Thoracic aorta (tissue), 2 donors: ENCODE measurements around the gene STRA6. TPM values are rescaled to one million over a fixed set of nuclear protein-coding genes. Genes with fewer than 3 reads are reported as not detected.

Source experiments
- ATAC-seq: fragments of 150-250 bp; one replicate; pipeline ENCODE4 v1.8.0; 2017; ENCODE audit warnings: low read depth; ENCODE audit not compliant: insufficient number of reproducible peaks, low FRiP score
- DNase-seq: peaks from one replicate; pipeline ENCODE4 v3.0.0-alpha.2; 2020; ENCODE audit warnings: low spot score
- H3K27ac ChIP-seq, 2 donors: fragments of 200-600 bp; sonication (generic); 1 replicate in 1 of 2; 2 replicates in 1 of 2; pipeline ENCODE4 v1.5.1; 2016; ENCODE audit warnings: mild to moderate bottlenecking in 2 of 2, moderate library complexity in 2 of 2
- H3K27me3 ChIP-seq: fragments of 200-600 bp; sonication (generic); replicated peaks from 2 replicates; pipeline ENCODE4 v1.6.0; 2016; ENCODE audit warnings: mild to moderate bottlenecking; ENCODE audit not compliant: insufficient read depth
- H3K36me3 ChIP-seq: fragments of 200-600 bp; sonication (generic); one replicate; pipeline ENCODE4 v1.5.1; 2016
- H3K4me1 ChIP-seq, 2 donors: fragments of 200-600 bp; sonication (generic); 1 replicate in 1 of 2; 2 replicates in 1 of 2; pipeline versions ENCODE4 v1.5.1 to v1.6.0; 2016; ENCODE audit warnings: low read depth in 2 of 2, mild to moderate bottlenecking in 1 of 2; ENCODE audit not compliant: control insufficient read depth in 1 of 2
- H3K4me3 ChIP-seq: fragments of 200-600 bp; sonication (generic); 2 replicates; pipeline ENCODE4 v1.5.1; 2016; ENCODE audit warnings: mild to moderate bottlenecking
- H3K9me3 ChIP-seq: fragments of 200-600 bp; sonication (generic); 2 replicates; pipeline ENCODE4 v1.5.1; 2016
- total RNA-seq, 2 donors: library from RNA; depleted of rRNA; stranded (reverse); fragments of >200 nt; gene quantifications; one replicate each; pipeline versions ENCODE4 v1.1.0 to v1.2.3, GENCODE V29; 2016
- TF ChIP-seq, protein P1 (sequence below): fragments of 200-600 bp; sonication (generic); IDR thresholded peaks from one replicate; pipeline ENCODE4 v1.5.1; 2019; ENCODE audit warnings: antibody characterized with exemption

STRA6 gene
- total RNA-seq, 2 donors from 2014 or later, result 0.28 TPM; not detected in 1

DNA sequence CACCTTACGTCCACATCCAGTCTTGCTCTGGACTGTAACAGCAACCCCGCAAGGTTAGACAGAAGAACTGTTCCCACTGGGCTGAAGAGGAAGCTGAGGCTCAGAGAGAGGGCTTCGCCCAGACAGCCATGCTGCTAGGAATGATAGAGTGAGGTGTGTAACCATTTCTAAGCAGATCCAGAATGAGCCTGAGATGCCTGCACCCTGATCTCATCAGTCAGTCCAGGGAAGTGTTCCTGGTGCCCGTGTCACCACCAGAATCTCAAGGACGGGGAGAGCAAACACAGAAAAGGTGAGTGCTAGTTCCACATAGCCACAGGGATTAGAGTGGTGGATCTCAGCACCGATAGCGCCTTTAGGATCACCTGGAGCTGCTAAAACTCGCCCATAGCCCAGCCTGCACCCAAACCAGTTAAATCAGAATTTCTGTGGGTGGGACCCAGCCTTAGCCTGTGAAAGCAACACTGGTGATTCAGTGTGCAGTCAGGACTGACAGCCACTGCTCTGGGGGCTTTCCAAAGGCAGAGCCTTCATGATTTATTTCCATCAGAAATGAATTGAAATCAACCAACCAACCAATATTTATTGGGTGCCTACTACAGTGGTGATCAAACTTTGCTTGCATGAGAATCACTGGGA lies 16.8 kb downstream of the STRA6 start:
- no peak overlapping the region for H3K27ac ChIP-seq
- no peak for DNase-seq
- H3K27me3 ChIP-seq, result no peaks in the 10 kb centered on the region
- no peaks in the 10 kb centered on the region for H3K9me3 ChIP-seq
- ATAC-seq, result no peak
- TF ChIP-seq, protein P1, sequence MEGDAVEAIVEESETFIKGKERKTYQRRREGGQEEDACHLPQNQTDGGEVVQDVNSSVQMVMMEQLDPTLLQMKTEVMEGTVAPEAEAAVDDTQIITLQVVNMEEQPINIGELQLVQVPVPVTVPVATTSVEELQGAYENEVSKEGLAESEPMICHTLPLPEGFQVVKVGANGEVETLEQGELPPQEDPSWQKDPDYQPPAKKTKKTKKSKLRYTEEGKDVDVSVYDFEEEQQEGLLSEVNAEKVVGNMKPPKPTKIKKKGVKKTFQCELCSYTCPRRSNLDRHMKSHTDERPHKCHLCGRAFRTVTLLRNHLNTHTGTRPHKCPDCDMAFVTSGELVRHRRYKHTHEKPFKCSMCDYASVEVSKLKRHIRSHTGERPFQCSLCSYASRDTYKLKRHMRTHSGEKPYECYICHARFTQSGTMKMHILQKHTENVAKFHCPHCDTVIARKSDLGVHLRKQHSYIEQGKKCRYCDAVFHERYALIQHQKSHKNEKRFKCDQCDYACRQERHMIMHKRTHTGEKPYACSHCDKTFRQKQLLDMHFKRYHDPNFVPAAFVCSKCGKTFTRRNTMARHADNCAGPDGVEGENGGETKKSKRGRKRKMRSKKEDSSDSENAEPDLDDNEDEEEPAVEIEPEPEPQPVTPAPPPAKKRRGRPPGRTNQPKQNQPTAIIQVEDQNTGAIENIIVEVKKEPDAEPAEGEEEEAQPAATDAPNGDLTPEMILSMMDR, result no peak
- H3K4me3 ChIP-seq, result no peak overlapping the region
- no peaks in the 10 kb centered on the region for H3K36me3 ChIP-seq
- no peaks in the 10 kb centered on the region for H3K4me1 ChIP-seq

DNA sequence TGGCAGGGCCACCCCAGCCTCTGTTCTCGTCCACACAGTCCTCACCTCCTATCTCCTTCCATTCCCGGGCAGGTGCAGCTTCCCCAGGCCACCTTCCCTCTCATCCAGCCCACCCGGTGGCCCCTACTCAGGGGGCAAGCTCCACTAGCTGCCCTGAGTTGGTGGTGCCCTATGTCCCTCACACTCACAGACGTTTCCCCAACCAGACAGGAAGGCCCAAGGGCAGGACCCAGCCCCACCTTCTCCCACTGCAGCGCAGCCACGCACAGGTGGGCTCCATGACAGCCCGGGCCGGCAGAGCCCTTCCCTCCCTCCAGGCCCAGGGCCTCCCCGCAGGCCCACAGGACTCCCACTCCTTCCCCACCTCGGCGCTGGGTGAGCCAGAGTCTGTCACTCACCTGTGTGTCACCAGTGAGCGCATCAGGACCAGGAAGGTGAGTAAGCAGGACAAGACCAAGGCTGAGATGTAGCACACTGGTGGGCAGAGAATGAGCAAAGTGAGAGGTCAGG lies 17.9 kb downstream of the STRA6 start:
- no peaks in the 10 kb centered on the region for H3K36me3 ChIP-seq
- ATAC-seq (no peak), DNase-seq (no peak)
- no peaks in the 10 kb centered on the region for H3K27me3 ChIP-seq
- H3K27ac ChIP-seq, result no peak overlapping the region
- H3K4me1 ChIP-seq, result peaks cover 8 to 11% of the 10 kb centered on the region in 2 donors
- no peaks in the 10 kb centered on the region for H3K9me3 ChIP-seq
- H3K4me3 ChIP-seq, result no peak overlapping the region
- TF ChIP-seq, protein P1, result no peak

DNA sequence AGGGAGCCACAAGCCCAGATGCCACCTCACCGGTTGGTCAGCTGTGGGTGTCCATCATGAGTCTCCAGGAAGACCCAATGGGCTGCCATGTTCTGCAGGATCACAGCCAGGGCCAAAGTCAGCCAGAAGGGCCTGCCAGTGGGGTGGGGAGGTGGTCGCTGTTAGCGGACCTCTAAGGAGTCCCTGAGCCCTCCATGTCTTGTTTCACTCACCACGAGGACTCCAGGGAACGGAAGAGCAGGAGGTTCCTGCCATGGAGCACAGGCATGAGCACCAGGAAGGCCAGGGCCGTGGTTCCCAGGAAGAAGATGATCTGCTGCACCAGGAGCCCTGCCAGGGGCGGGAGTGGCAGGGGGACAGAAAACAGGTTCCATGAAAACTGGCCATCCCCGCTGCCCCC lies 20.5 kb downstream of the STRA6 start:
- Histone ChIP-seq H3K4me3 (no peak overlapping the region), H3K9me3 (no peaks in the 10 kb centered on the region), H3K27ac (no peak overlapping the region), H3K27me3 (no peaks in the 10 kb centered on the region), H3K4me1 (peaks cover 30 to 34% of the 10 kb centered on the region in 2 donors), H3K36me3 (no peaks in the 10 kb centered on the region)
- DNase-seq, result no peak
- ATAC-seq, result no peak
- TF ChIP-seq, protein P1, result no peak

DNA sequence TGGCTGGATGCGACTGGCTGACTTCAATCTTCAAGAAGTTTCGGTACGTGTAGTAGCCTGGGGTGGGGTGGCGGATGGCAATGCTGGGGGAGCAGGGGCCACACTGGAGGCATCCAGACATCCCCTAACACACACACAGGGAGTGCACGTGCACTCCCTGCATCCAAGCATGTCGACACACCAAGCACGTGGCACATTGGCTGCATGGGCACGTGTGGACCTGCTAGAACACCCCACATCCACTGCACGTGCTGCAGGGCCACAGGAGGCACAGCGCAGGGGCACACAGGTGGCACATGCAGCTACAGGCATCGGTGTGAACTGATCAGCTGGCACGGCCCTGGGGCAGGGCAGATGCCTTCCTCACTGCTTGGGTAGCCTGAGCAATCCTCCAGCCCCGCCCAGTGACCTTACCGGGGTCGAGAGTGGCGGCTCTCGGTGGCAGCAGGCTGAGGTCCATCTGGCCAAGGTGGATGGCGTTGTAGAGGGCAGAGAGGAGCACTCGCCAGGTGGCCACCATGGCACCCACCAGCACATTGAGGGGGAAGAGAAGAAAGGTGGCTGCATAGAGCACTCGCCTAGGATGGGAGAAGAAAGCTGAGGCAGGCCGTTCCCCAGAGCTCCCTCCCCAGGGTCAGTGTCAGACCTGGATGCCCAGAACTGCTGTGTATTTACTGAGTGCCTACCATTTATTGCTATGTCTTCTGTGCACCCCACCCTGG lies 21.5 kb downstream of the STRA6 start:
- H3K36me3 ChIP-seq, result no peaks in the 10 kb centered on the region
- ATAC-seq, result no peak
- no peaks in the 10 kb centered on the region for H3K27me3 ChIP-seq
- no peaks in the 10 kb centered on the region for H3K9me3 ChIP-seq
- no peak for DNase-seq
- no peak overlapping the region for H3K4me3 ChIP-seq
- no peak overlapping the region for H3K27ac ChIP-seq
- H3K4me1 ChIP-seq, result peaks cover 35 to 45% of the 10 kb centered on the region in 2 donors
- TF ChIP-seq, protein P1, result no peak
